Right ventricle myocardium superior (tissue), 1 donor: ENCODE results near the gene NRIP1. TPM values are rescaled to one million over a fixed set of nuclear protein-coding genes. Genes with fewer than 3 reads are reported as not detected.

Source experiments
- ATAC-seq: fragments of 200-7000 bp; cut with Tn5 transposase; one replicate; pipeline ENCODE4 v1.9.1; 2020; ENCODE audit warnings: mild to moderate bottlenecking; ENCODE audit not compliant: poor library complexity
- DNase-seq: peaks from one replicate; pipeline ENCODE4 v3.0.0-alpha.2; 2020
- intact Hi-C: fragments of 100-400 bp; cut with DNase I; formaldehyde crosslinking; loops from one replicate; pipeline ENCODE4 v1.11.2; 2022
- total RNA-seq: library from RNA; stranded (reverse); fragmentation: NEBNext Ultra II Directional; extraction: Animal tissue kit (Norgen Biotek cat#: 25700); gene quantifications from one replicate; pipeline ENCODE4 v1.2.1, GENCODE V29; 2021
- donor health status: DM: no; HTN: yes; CAD: no; lungs with severe emphysema.

Gene NRIP1
- total RNA-seq, 1 donor from 2014 or later = 15.4 TPM

GRCh38 chr21:14998336-14998735, 66.5 kb downstream of the NRIP1 start:
- ATAC-seq (no peak), DNase-seq (no peak)
- intact Hi-C loops = no loop called here

GRCh38 chr21:14995695-14996490, 68.9 kb downstream of the NRIP1 start:
- DNase-seq (peak; percentile 36), ATAC-seq (no peak)
- intact Hi-C loops = no loop called here

DNA sequence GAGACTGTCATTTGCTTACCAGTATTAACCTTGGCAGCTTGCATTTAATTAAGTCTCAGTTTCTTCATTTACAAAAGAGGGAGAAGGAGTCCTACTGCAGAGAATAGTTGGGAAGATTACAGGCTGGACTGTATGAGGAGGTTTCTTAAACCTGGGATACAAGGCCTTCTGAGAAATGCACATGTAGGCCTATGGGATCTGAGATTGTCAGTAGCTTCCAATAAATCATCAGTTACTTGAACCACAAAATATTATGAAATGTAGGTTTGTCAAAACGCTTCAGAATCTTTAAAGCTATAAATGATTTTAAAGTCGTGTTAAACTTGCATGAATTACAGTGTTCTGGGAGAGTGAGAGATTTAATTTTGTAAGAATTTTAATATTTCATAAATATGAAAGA, 69.6 kb downstream of the NRIP1 start:
- DNase-seq = no peak
- ATAC-seq = no peak

DNA sequence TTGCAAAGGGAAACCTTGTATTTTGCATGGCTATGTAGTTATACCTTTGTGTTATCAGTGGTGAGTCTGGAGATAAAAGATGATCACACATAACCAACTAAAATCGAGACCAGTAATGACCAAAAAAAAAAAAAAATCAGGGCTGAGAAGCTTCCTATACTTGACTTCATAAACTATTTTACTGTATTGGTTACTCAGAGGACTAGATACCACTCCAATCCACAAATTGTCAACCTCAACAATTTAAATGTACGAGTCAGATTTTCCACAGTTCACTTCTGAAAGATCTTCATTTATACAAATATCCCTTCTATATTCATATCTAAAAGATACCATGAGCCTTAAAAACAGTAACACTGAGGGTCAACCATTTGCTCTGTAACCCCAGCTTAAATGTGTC, 71.7 kb downstream of the NRIP1 start:
- ATAC-seq = no peak
- no peak for DNase-seq
- intact Hi-C loops = no loop called here

More for the DNA sequence above, 69.6 kb downstream of the NRIP1 start:
- intact Hi-C loops = no loop called here

DNA sequence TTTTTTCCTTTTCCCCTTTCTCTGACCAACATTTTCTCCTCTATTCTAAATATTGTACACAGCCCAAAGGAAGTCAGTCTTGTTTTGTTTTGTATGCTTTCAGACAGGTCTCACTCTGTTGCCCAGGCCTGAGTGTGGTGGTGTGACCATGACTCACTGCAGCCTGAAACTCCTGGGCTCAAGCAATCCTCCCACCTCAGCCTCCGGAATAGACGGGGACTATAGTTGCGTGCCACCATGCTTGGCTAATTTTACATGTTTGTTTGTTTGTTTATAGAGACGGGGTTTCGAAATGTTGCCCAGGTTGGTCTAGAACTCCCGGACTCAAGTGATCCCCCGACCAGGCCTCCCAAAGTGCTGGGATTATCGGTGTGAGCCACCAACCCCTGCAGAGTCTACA, 72.8 kb downstream of the NRIP1 start:
- intact Hi-C loops = no loop called here
- ATAC-seq (no peak), DNase-seq (no peak)

DNA sequence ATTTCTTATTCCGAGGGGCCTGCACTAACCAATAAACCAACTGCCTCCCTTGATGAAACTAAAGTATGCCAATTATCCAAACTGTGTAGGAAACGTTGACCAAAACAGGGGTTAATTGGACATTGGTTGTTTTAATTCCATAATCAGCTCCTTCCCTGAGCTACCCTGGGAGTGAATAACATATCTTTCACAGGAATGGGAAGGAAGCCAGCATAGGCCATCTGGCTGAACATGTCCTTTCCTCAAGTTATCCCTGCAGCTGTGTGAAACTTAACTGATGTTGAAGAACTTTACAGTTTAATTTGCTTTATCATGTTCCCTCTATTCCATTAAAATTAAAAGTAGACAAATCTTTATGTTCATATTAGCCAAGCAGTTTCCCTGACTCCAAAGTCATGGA, 75.4 kb downstream of the NRIP1 start:
- no peak for DNase-seq
- intact Hi-C loops = no loop called here
- ATAC-seq = peak; percentile 87

DNA sequence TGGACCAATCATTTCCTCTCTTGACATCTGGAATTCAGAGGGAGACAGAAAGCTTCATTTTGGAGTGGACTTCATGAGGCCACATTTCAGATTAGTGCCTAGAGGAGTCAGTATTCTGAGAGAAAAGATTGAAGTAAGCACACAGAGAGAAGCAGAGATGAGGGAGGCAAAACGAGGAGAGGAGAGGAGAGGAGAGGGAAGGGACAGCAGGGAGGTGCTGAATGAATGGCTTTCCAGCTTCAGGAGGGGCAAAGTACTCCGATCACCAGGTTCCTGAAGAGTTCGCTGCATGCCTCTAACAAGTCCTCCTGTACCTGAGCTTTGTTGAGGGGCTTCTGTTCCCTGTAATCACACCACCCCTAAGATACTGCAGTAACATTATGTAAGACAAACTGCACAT, 76.0 kb downstream of the NRIP1 start:
- intact Hi-C loops = no loop called here
- no peak for DNase-seq
- no peak for ATAC-seq

DNA sequence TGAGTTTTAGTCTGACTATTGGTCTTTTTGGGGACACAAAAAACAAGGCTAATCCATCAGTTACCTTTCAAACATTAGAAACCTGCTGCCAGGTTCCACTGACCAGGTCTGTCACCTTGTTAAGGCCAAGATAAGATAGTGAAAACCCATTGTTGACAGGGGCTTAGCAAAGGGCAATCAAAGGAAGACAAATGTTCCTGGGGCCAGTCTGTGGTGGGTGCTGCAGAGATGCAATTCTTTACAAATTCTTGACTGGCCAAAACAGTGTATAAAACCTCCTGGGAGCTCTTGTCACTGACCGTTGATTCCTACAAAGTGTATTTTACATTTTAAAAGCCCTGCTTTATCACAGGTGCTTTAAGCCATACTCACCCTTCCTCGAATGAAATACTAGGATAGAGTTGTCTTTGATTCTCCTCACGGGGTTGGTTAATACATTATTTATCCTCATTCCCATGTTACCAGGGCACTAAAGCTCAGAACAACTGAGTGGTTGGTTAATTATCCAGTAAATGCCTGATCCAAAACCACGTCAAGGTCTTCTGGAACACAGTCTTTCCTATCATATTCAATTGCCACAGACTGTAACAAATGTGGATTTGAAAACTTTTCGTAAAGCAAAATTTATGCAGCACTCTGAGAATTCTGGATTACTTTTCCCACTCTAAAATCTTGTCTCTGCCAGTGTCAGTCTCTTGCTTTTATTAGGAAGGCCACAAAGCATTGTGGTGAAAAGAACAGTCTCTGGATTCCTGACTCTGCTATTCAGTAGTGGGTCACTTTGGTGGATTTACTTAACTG, 77.2 kb downstream of the NRIP1 start:
- intact Hi-C loops = no loop called here
- ATAC-seq = no peak

GRCh38 chr21:14985306-14985705, 79.5 kb downstream of the NRIP1 start:
- intact Hi-C loops = no loop called here
- ATAC-seq (no peak), DNase-seq (no peak)

More for the DNA sequence above, 77.2 kb downstream of the NRIP1 start:
- DNase-seq = no peak

DNA sequence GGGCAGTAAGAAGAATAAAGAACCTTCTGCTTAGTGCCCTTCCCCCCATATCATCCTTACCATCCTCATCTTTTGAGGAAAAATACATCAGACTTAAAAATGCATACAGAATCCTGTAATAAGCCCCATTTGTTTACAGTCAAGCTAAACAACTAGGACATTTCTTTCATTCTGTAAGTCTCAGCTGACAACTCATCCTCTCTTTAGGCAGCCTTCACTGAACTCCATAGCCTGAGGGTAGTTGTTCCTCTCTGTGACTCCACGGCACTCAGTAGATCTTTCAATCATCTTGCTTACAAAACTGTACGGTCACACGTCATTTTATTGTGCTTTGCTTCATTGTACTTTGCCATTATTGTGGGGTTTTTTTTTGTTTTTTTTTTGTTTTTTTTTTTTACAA, 82.5 kb downstream of the NRIP1 start:
- ATAC-seq (no peak), DNase-seq (no peak)
- intact Hi-C loops = no loop called here

GRCh38 chr21:14981246-14981645, 83.6 kb downstream of the NRIP1 start:
- intact Hi-C loops = no loop called here
- ATAC-seq (no peak), DNase-seq (no peak)

DNA sequence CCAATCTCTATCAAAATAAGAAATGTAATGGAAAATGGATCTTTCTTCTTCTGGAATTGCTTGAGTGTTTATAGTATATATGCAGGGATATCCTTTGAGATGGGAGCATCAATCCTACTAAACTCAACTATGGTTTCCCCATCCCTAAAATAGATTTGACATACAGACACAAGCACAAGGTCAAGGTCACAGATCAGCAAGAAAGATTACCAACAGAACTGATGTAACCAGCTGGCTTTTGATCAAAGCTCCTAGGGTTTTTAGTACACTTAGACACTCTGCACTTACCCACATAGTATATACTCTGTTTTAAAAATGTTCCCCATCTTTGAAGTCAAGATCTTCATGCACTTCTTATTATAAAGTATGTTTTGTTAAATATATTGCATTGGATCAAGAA, 85.5 kb downstream of the NRIP1 start:
- DNase-seq (no peak), ATAC-seq (no peak)
- intact Hi-C loops = no loop called here

GRCh38 chr21:14977814-14978213, 87.0 kb downstream of the NRIP1 start:
- DNase-seq (no peak), ATAC-seq (peak; percentile 27)
- intact Hi-C loops = no loop called here

DNA sequence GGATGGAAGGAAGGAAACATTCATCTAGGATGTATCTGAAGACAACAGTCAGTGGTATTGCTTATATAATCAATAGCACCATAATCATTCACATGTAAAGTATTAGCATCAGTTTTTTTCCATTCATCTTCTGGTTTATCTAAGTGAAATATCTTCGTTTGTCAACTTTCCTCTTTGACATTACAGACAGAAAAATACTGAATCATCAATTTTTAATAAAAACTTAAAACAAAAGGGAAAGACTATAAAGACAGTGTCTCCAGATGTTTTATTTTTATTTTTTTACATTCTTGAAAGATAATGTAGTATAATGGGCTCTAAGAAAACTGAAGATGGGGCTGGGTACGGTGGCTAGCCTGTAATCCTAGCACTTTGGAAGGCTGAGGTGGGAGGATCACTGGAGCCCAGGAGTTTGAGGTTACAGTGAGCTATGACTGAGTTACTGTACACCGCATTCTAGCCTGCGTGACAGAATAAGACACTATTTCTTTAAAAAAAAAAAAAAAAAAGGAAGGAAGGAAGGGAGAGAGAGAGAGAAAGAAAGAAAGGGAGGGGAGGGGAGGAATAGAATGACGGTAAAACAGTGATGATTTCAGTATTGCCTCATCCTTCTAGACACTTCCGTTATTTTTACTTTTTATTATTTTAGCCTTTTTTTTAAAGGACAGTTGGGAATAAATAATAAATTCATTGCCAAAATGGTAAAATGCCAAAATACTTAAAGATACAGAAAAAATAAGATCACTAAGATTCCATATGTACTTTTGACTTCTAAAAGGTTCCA, 89.5 kb downstream of the NRIP1 start:
- intact Hi-C loops = no loop called here
- ATAC-seq = peak; percentile 55
- no peak for DNase-seq

DNA sequence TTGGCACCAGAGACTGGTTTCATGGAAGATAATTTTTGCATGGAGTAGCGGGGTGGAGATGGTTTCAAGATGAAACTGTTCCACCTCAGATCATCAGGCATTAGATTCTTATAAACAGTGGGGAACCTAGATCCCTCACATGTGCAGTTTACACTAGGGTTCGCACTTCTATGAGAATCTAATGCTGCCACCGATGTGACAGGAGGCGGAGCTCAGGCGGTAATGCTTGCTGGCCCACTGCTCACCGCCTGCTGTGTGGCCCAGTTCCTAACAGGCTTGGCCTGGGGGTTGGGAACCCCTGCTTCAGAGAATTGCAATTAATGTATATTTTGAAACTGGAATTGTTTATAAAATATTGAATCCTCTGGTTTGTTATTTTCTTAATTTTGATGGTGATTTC, 92.1 kb downstream of the NRIP1 start:
- ATAC-seq = no peak
- intact Hi-C loops = no loop called here
- DNase-seq = no peak

DNA sequence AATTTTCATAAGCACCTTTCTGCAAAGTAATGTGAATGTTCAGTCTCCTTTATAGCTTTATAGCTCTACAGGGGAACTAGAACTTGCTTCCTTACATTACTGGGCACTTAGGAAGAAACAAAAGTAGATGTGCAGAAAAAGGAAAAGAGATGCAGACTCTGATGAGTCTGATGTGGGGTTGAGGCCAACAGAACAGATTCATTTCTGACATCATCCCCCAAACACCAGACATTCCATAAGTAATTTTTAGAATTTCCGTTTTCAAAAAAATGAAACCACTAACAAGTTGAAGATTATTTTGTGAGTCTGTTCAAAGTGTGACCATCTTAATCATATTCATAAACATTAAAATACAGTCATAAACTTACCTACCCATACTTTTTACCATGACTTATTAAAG, 96.0 kb downstream of the NRIP1 start:
- intact Hi-C loops = no loop called here
- ATAC-seq (no peak), DNase-seq (no peak)

DNA sequence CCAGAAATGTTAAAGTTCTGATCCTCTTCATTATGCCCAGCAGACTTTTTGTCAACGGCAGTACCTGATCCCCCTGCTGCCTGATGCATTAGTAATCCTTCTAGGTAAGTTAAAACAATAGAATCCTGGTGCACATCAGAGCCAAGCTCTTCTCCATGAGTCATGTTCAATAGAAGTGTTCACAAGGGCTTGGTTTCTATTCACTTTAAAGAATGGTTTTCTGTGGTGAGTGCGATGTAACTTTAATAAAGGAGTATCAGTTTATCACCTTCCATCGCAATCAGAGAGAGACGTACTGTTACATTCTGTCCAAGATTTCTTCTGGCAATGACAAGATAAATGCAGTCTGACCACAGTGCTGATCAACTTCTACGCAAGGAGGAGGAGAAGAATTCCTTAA, 96.8 kb downstream of the NRIP1 start:
- intact Hi-C loops = no loop called here
- DNase-seq (no peak), ATAC-seq (no peak)

DNA sequence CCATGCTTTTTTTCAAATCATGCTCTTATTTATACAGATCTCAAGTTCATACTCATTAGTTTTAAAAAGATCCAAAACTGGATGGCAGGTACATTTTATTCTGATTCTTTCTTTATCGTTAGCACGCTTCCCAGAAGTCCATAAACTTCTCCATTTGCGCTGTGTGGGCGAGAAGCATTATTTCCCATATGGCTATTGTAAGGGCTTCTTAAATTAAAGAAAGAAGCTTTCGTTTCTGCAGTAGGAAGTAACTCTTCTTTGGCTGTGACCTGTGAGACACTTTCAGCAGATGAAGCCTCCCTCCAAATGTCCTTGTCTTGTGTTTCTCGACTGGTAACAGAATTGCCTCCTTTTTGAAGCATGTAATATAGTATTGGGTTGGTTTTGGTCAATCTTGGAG, 100.2 kb downstream of the NRIP1 start:
- ATAC-seq (no peak), DNase-seq (no peak)
- intact Hi-C loops = no loop called here

- intact Hi-C loops = no loop called here
- DNase-seq (no peak), ATAC-seq (no peak)
Observed at GRCh38 chr21:14962217-14962616, 102.6 kb downstream of the NRIP1 start.
